DND-41 (cell line): Measurements from ENCODE around the gene DIMT1.

ENCODE experiments used
- ATAC-seq: fragments of 200-7000 bp; cut with Tn5 transposase; 3 replicates; pipeline ENCODE4 v1.9.1; 2021; ENCODE audit warnings: low read depth; ENCODE audit not compliant: insufficient read depth
- DNase-seq: peaks from one replicate; pipeline ENCODE4 v3.0.0-alpha.2; 2020
- H2AFZ ChIP-seq: 2 replicates; pipeline ENCODE4 v1.6.0; 2012; ENCODE audit warnings: low read depth, low read length
- H3K27ac ChIP-seq: 2 replicates; pipeline ENCODE4 v1.5.1; 2012; ENCODE audit warnings: low read length, inconsistent platforms
- H3K27me3 ChIP-seq: fragments of 200-600 bp; sonication (generic); 2 replicates; pipeline ENCODE4 v1.6.0; 2012; ENCODE audit warnings: low read length, mild to moderate bottlenecking, inconsistent platforms; ENCODE audit not compliant: insufficient read depth, poor library complexity
- H3K36me3 ChIP-seq: 2 replicates; pipeline ENCODE4 v1.5.1; 2012; ENCODE audit warnings: low read length, inconsistent platforms; ENCODE audit not compliant: insufficient read depth
- H3K4me1 ChIP-seq: 2 replicates; pipeline ENCODE4 v1.5.1; 2012; ENCODE audit warnings: mild to moderate bottlenecking, low read length; ENCODE audit not compliant: insufficient read depth
- H3K4me2 ChIP-seq: 2 replicates; pipeline ENCODE4 v1.6.0; 2012; ENCODE audit warnings: mild to moderate bottlenecking, moderate library complexity, low read length, inconsistent platforms; ENCODE audit not compliant: insufficient read depth
- H3K4me3 ChIP-seq, 2 experiments: fragments of 200-600 bp in 1 of 2; shearing (Covaris generic) in 1 of 2; 2 replicates each; pipeline ENCODE4 v1.5.1; 2012 to 2016; ENCODE audit warnings: inconsistent platforms in 2 of 2, low read length in 2 of 2, mild to moderate bottlenecking in 2 of 2, low read depth in 1 of 2, moderate library complexity in 1 of 2
- H3K79me2 ChIP-seq: 2 replicates; pipeline ENCODE4 v1.6.0; 2012; ENCODE audit warnings: low read length, inconsistent platforms; ENCODE audit not compliant: insufficient read depth
- H3K9ac ChIP-seq: 2 replicates; pipeline ENCODE4 v1.6.0; 2012; ENCODE audit warnings: low read depth, mild to moderate bottlenecking, inconsistent platforms, low read length, moderate library complexity
- H3K9me3 ChIP-seq: 2 replicates; pipeline ENCODE4 v1.5.1; 2012; ENCODE audit warnings: low read length, moderate library complexity, mild to moderate bottlenecking, inconsistent platforms; ENCODE audit not compliant: insufficient read depth, severe bottlenecking
- H4K20me1 ChIP-seq: 2 replicates; pipeline ENCODE4 v1.6.0; 2012; ENCODE audit warnings: low read length; ENCODE audit not compliant: insufficient read depth
- EZH2 ChIP-seq: IDR thresholded peaks from 3 replicates; pipeline ENCODE4 v1.6.1; 2012; ENCODE audit warnings: borderline replicate concordance, low read depth, mild to moderate bottlenecking, moderate library complexity, low read length, inconsistent platforms; ENCODE audit not compliant: severe bottlenecking
- TF ChIP-seq, protein P1 (sequence below): IDR thresholded peaks from 2 replicates; pipeline ENCODE4 v1.5.1; 2012; ENCODE audit warnings: borderline replicate concordance, low read length, moderate library complexity, mild to moderate bottlenecking; ENCODE audit not compliant: poor library complexity, severe bottlenecking; ENCODE audit errors: extremely low read depth

DIMT1 gene

DNA sequence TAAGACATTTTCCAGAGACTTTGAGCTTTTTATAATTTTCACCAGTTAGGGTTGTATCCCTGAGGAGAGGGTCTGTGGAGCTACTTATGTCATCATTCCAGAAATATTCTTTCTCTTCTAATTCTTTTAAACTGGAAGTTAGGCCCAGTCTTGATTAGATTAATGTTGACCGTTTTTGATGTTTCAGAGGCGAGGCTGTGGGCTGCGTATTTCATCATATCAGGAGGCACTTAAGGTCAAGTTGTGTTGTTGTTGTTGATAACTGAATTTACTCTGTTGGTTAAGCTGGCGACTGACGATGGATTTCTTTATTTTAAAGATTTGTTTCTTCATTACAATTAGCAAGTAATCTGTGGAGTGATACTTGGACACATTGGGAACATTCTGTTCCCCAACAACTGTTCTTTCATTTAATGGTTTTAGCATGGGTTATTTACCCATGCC lies 28.9 kb upstream of the DIMT1 start:
- Histone ChIP-seq H2AFZ (no peak overlapping the region), H3K4me2 (no peak overlapping the region), H3K4me1 (no peaks in the 10 kb centered on the region), H3K27me3 (no peaks in the 10 kb centered on the region), H3K9me3 (no peaks in the 10 kb centered on the region), H3K4me3 (no peak overlapping the region), H3K79me2 (peaks cover 93% of the 10 kb centered on the region), H3K9ac (no peak overlapping the region), H3K36me3 (no peaks in the 10 kb centered on the region), H3K27ac (no peak overlapping the region), H4K20me1 (peaks cover 64% of the 10 kb centered on the region)
- ATAC-seq (no peak), DNase-seq (no peak)
- no peak for TF ChIP-seq EZH2
- TF ChIP-seq, protein P1, sequence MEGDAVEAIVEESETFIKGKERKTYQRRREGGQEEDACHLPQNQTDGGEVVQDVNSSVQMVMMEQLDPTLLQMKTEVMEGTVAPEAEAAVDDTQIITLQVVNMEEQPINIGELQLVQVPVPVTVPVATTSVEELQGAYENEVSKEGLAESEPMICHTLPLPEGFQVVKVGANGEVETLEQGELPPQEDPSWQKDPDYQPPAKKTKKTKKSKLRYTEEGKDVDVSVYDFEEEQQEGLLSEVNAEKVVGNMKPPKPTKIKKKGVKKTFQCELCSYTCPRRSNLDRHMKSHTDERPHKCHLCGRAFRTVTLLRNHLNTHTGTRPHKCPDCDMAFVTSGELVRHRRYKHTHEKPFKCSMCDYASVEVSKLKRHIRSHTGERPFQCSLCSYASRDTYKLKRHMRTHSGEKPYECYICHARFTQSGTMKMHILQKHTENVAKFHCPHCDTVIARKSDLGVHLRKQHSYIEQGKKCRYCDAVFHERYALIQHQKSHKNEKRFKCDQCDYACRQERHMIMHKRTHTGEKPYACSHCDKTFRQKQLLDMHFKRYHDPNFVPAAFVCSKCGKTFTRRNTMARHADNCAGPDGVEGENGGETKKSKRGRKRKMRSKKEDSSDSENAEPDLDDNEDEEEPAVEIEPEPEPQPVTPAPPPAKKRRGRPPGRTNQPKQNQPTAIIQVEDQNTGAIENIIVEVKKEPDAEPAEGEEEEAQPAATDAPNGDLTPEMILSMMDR = no peak

DNA sequence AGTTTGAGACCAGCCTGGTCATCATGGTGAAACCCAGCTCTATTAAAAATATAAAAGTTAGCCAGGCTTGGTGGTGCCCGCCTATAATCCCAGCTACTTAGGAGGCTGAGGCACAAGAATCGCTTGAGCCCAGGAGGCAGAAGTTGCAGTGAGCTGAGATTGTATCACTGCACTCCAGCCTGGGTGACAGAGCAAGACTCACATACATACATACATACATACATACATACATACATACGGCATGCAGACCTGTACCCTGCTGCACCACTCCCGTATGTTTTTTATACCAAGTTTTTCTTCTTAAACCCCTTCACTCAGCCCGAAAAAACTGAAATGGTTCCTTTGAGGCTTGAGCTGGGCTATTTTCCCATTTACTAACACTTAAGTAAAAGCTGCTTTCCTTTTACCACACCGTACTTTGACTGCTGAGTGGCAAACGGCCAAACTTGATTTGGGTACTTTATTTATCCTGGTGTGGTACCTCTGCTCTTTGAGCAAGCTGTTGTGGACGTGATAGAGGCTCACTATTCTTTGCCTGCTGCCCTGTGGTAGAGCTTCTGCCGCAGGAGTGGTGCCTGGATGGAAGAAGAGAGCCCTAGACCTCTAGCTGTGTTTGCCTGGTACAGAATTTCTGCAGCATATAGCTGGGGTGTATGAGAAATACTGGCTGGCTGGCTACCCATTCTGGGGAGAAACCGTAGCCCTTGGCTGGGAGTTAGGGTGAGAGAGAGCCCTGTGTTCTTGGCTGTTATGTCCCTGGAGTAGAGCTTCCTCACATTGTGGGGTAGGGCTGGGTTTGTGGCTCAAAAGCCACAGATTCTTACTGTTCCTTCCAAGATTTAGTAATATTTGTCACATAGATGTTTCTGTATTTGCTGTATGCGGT lies 28.3 kb upstream of the DIMT1 start:
- no peak for TF ChIP-seq EZH2
- TF ChIP-seq, protein P1 = no peak
- Histone ChIP-seq H3K79me2 (peaks cover 95% of the 10 kb centered on the region), H3K36me3 (0 out of 2 replicates have a peak, but pooled peaks cover 3% of the 10 kb centered on the region), H3K9me3 (no peaks in the 10 kb centered on the region), H3K4me1 (no peaks in the 10 kb centered on the region), H3K4me2 (no peak overlapping the region), H3K27ac (no peak overlapping the region), H3K9ac (no peak overlapping the region), H3K27me3 (no peaks in the 10 kb centered on the region), H2AFZ (no peak overlapping the region), H4K20me1 (peaks cover 69% of the 10 kb centered on the region), H3K4me3 (no peak overlapping the region)
- DNase-seq = no peak
- no peak for ATAC-seq

DNA sequence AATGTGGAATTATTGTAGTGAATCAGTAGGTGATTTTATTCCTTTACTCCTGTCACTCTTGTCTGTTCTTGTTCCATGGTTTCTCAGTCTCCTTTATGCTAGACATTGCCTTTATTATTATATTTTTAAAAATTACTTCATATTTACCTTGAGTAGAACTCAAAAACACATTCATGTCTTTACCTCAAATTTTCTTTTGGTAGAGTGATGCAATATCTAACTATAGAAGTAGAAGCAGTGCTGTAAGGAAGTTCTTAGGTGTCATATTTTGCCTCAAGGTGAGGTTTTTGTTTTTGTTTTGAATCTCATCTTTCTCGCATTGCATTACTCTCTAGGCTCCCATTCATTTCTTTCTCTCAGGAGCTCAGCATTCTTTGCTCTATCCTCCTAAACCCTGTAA lies 21.1 kb upstream of the DIMT1 start:
- Histone ChIP-seq H3K36me3 (0 out of 2 replicates have a peak, but pooled peaks cover 7% of the 10 kb centered on the region), H4K20me1 (peaks cover 43% of the 10 kb centered on the region), H3K9ac (no peak overlapping the region), H3K4me3 (no peak overlapping the region), H2AFZ (no peak overlapping the region), H3K79me2 (peaks cover 98% of the 10 kb centered on the region), H3K4me2 (no peak overlapping the region), H3K27ac (no peak overlapping the region), H3K9me3 (no peaks in the 10 kb centered on the region), H3K4me1 (no peaks in the 10 kb centered on the region), H3K27me3 (no peaks in the 10 kb centered on the region)
- no peak for TF ChIP-seq EZH2
- TF ChIP-seq, protein P1 = no peak
- ATAC-seq (no peak), DNase-seq (no peak)
